Uterus (tissue), 2 donors: ENCODE measurements around the gene MPV17L.

Source experiments
- CTCF ChIP-seq, 4 experiments: fragments of 200-600 bp in 2 of 4; fragments of 450-650 bp in 2 of 4; sonication (generic) in 2 of 4; IDR thresholded peaks; one replicate each; pipeline ENCODE4 v1.5.1; 2016 to 2019; ENCODE audit warnings: antibody characterized with exemption in 4 of 4, mild to moderate bottlenecking in 2 of 4, moderate library complexity in 1 of 4
- POLR2A ChIP-seq, 2 donors: fragments of 450-650 bp; IDR thresholded peaks; one replicate each; pipeline ENCODE4 v1.6.1; 2016; ENCODE audit warnings: antibody characterized with exemption in 2 of 2, mild to moderate bottlenecking in 1 of 2, moderate library complexity in 1 of 2

DNA sequence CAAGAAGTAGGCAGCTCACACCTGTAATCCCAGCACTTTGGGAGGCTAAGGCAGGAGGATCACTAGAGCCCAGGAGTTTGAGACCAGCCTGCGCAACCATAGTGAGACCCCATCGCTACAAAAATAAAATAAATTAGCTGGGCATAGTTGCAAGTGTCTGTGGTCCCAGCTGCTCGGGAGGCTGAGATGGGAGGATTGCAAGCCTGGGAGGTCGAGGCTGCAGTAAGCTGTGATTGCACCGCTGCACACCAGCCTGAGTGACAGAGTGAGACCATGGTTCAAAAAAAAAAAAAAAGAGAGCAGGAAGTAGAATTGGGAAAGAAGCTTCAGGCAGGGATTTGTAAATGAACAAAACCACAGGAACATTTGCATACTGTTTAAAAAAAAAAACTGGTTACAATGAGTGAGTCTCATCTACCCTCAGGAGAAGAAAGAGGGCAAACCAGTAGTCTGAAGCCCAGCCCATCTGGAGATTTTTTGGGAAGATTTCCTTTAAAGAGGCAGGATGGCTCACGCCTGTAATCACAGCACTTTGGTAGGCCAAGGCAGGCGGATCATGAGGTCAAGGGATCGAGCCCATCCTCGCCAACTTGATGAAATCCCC lies 7.9 kb downstream of the MPV17L start:
- TF ChIP-seq CTCF (IDR thresholded peaks at IDR 0.05) = no peak
- TF ChIP-seq POLR2A (IDR thresholded peaks at IDR 0.05) = no peak
